Stomach smooth muscle (tissue), 2 donors: Measurements from ENCODE around the gene DIPK1C.

ENCODE experiments used
- H3K27ac ChIP-seq: one replicate; pipeline ENCODE4 v1.7.0; 2013; ENCODE audit warnings: mild to moderate bottlenecking, low read length, inconsistent platforms
- H3K27me3 ChIP-seq, 2 donors: one replicate each; pipeline ENCODE4 v1.7.0; 2013; ENCODE audit warnings: low read length in 2 of 2; ENCODE audit not compliant: insufficient read depth in 2 of 2, control insufficient read depth in 1 of 2
- H3K36me3 ChIP-seq, 2 donors: one replicate each; pipeline ENCODE4 v1.7.0; 2013; ENCODE audit warnings: low read length in 2 of 2; ENCODE audit not compliant: control insufficient read depth in 2 of 2, insufficient read depth in 2 of 2
- H3K4me1 ChIP-seq: one replicate; pipeline ENCODE4 v1.7.0; 2013; ENCODE audit warnings: low read length; ENCODE audit not compliant: control insufficient read depth, insufficient read depth
- H3K4me3 ChIP-seq, 2 donors: one replicate each; pipeline ENCODE4 v1.7.0; 2013; ENCODE audit warnings: low read length in 2 of 2
- H3K9ac ChIP-seq, 2 donors: one replicate each; pipeline ENCODE4 v1.7.0; 2013; ENCODE audit warnings: low read length in 2 of 2, mild to moderate bottlenecking in 1 of 2
- H3K9me3 ChIP-seq, 2 donors: one replicate each; pipeline ENCODE4 v1.7.0; 2013; ENCODE audit warnings: low read length in 2 of 2; ENCODE audit not compliant: control insufficient read depth in 2 of 2
- donor health status: healthy.
- donor health status: Pancreatic carcinoma.

DIPK1C gene

DNA sequence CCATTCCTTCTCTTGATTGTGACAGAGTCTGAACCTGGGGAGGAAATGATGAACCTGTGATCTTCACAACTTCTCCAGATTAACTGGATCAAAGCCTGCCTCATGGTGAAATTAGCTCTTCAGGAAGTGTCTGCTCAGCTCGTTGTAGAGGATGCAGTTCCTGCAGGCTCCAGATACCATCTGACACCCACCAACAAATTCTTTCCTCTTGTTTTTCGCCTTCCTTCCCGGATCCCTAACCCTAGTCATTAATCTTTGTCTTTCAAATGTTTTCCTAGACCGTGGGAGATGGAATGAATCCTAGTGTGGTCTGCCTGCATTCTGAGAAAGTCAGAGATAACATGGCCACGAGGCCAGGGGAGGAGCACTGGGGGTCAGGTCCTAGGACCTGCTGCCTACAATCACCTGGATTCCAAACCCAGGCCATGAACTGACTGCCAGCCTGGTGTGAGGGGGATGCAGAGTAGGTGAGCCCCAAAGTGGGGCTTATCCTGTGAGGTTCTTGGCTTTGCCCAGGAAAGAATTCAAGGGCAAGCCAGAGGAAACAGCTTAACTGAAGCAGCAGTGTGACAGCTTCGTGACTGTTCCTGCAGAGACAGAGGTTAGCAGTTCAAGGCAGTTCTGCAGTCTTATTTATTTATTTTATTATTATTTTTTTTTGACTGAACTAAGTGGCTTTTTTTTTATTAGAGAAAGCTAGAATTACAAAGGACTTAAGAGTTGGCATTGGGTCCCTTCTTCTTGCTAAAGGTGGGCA is 67.8 kb downstream of the DIPK1C start:
- no peaks in the 10 kb centered on the region for H3K4me1 ChIP-seq
- no peaks in the 10 kb centered on the region for H3K9me3 ChIP-seq
- no peak overlapping the region for H3K27ac ChIP-seq
- H3K4me3 ChIP-seq, result no peak overlapping the region
- no peaks in the 10 kb centered on the region for H3K36me3 ChIP-seq
- H3K27me3 ChIP-seq, result peaks cover 0 to 2% of the 10 kb centered on the region in 2 donors
- no peak overlapping the region for H3K9ac ChIP-seq

DNA sequence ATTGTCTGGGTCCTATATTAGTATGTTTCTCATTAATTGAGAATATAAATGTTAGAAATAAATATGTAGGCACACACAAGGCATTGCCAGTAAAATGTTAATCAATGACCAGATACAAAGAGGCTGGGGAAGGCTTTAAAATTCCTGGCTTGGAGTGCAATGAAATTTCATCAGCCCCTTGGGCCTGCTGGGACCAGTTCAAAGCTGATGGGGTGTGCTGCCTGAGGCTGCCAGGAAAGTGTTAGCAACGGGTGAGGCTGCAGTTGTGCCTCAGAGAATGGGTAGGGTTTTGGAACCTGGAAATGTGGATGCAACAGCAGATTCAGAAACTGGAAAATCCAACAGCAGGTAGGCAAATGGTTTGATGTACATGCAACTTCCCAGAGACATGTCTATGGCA is 68.9 kb downstream of the DIPK1C start:
- Histone ChIP-seq H3K9me3 (no peaks in the 10 kb centered on the region), H3K9ac (no peak overlapping the region), H3K27me3 (peaks cover 0 to 2% of the 10 kb centered on the region in 2 donors), H3K27ac (no peak overlapping the region), H3K4me3 (no peak overlapping the region), H3K4me1 (no peaks in the 10 kb centered on the region), H3K36me3 (no peaks in the 10 kb centered on the region)

DNA sequence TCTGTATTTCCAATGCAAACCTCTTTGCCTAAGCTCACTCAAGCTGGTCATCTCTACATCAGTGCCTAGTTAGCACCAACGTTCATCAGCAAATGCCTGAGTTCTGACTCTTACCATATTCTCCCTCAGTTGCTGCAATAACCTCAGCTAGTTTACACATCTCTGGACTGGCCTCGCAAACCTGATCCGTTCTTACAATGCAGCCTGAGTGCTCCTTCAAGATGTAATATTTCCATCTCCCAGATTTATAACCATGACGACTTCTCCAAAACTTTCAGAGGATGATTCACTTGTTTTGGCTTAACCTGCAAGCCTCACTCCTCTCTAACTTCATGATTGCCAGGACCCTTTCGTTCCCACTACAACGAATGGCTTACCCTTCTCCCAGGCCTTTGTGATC is 69.7 kb downstream of the DIPK1C start:
- H3K4me3 ChIP-seq, result no peak overlapping the region
- no peak overlapping the region for H3K27ac ChIP-seq
- no peaks in the 10 kb centered on the region for H3K36me3 ChIP-seq
- H3K4me1 ChIP-seq, result no peaks in the 10 kb centered on the region
- H3K27me3 ChIP-seq, result peaks cover 0 to 2% of the 10 kb centered on the region in 2 donors
- no peaks in the 10 kb centered on the region for H3K9me3 ChIP-seq
- H3K9ac ChIP-seq, result no peak overlapping the region
